HG03045 (cell line): ENCODE data around the gene APOBEC2.

Experiments
- ATAC-seq: cut with Tn5 transposase; IDR thresholded peaks from one replicate; pipeline ENCODE4 v1.9.1; 2021; ENCODE audit warnings: mild to moderate bottlenecking, moderate library complexity; ENCODE audit not compliant: unreplicated experiment

Gene APOBEC2

GRCh38 chr6:41037107-41037900, 15.7 kb upstream of the APOBEC2 start:
- no peak for ATAC-seq

- ATAC-seq: no peak
Measured at GRCh38 chr6:41038205-41038604, 14.8 kb upstream of the APOBEC2 start.

DNA sequence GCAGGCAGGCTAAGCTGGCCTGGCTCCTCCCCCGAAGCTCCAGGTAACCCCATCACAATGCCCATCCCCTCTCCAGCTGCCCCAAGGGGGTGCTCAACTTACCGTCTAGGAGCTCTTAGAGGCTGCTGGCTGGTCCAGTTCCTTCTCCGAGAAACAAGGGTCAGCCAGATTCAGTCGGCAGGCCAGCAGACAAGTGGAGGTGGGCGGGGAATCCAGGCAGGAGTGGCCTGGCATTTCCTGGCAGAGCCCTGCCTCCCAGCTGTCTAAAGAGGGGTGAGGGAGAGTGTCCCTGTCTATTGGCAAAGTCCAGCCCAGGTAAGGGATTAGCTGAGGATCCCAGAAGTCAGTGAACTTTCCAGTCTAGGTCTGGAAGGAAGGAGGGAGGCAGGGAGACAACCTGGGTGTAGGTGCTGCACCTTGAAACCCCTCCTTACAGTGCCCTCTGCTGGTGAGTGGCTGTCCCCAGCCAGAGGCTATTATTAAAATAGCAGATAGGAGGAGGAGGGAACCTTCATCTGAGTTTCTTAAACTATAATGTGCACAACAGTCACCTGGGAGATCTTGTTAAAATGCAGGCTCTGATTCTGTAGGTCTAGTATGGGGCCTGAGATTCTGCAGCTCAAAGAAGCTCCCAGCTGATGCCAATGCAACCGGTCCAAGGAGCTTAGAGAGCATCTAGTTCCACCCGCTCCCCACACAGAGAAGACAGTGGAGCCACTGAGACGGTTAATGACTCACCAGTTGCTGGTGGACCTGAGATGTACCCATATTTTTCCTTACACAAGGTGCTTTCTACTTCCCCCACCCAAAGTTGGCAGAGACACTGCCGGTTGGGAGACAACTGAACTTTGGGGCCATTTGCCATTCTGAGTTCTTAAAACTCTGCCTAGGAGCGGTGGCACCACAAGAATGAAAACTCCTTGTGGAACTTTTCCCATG, 13.7 kb upstream of the APOBEC2 start, which contains the start of gene UNC5CL:
UNC5CL (minus strand) TSS at position 162 of the 939 bp plus-strand sequence. CDS start 4,147 bp downstream, outside the sequence.
- ATAC-seq: no peak

DNA sequence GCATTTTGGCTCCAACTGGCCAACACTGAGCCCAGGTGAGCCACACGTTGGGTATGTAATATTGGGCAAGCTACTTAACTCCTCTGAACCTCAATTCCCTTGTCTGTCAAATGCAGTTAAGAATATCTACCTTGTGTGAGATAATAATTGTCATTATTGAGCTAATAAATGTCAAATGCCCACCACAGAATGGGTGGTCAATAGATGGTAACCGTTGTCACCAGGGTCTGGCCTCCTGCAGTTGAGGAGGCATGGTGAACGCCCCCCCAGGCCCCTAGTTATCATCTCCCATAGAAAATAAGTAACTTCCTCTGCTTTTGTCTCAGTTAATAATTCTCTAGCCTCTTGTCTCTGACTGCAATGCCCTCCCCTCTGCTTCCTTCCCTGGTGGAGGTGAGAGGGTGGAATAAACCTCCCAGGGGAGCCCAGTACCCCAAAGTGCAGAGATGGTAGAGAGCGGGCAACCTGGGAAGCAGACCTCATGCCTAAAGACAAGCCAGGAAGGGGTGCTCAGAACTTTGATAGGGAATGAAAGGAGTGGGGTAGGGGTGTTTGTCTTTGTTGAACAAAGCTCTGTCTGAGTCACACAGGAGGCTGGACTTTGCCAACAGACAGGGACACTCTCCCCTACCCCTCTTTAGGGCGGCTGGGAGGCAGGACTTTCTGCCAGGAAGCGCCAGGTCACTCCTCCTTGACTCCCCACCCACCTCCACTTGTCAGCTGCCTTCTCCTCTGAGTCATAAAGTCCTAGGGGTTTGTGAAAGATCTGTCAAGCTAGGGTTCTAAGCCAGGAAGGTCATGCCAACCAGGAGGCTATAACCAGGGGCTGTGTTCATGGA, 12.7 kb upstream of the APOBEC2 start:
- no peak for ATAC-seq

DNA sequence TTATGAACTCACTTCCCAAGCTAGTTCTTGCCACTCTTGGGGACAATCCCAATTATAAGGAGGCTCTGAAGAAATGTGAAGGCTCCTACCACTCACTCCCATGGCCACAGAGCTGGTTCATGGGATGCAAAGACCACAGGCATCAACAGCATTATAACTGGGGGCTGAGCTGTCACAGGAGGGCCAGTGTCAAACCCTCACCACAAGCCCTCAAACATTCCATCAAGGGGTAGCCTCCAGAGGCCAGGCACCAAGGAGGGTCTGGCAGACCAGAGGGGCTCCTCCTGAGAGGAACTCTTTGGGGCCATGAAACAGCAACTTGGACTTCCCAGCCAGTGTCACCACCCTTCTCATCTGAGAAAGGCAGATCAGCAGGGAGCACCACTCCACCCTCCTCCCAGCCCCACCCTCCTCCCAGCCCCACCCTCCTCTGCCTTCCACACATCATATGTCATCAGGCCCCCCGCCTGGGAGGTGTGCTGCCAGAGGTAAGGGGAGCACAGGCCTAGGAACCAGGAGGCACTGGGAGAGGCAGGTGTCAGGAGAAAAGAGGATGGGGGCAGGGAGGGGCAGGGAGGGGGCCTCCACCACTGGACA, 12.0 kb upstream of the APOBEC2 start:
- no peak for ATAC-seq

DNA sequence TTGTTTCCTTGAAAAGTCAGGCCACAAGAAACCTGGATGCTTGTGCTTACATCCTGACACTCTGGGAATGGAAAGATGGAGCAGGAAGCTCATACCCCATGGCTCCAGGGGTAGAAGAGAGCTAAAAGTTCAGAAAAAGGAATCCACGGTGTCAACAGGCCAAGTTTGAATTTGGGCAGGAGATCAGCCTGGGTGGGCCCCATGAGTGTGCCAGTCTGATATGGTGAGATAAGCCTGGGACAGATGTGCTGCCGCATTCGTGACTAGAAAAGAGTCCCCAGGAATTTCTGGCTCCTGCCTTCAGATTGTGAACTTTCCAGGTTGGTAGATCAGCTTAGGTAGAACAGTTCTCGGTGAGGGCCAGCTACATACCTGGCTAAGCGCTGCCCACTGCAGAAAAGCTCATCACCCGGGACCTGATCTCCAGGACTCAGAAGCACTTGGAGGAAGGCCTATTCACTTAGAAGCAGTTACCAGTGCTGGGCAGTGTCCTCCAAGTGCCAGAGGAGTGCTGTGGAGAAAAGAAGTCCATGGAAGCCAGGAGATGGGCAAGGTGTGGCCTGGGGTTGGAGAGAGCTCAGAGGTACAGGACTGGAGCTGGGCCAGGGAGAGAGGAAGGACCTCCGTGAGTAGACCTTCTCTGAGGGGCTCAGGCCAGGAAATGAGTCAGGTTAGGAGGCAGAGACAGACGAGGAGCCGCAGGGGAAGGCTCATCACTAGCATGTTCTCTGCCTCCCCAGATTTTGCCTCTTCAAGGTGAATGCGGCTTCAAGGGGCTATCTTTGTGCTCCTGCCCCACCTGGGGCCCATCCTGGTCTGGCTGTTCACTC, 10.6 kb upstream of the APOBEC2 start, which contains the start of gene TSPO2:
TSPO2 (plus strand) TSS at position 242 of the 830 bp plus-strand sequence; CDS start at position 761, 519 bp downstream.
- no peak for ATAC-seq

DNA sequence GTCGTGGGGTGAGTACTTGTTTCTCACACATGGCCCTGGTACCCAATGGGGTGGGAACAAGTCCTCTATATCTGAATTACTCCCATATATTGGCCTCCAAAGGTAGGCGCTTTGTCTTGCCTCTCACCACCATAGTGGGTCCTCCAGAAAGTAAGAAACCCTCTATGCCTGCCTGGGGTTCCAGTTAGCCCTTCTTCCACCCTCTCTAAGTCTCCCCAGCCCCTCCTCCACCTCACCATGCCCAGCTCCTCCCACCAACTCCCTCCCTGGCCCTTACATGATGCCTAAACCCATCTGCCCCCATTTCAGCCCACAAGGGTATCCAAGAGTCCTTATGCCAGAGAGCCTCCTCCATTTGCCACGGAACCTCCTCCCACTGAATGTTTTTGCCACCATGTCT, 9.9 kb upstream of the APOBEC2 start:
- no peak for ATAC-seq

DNA sequence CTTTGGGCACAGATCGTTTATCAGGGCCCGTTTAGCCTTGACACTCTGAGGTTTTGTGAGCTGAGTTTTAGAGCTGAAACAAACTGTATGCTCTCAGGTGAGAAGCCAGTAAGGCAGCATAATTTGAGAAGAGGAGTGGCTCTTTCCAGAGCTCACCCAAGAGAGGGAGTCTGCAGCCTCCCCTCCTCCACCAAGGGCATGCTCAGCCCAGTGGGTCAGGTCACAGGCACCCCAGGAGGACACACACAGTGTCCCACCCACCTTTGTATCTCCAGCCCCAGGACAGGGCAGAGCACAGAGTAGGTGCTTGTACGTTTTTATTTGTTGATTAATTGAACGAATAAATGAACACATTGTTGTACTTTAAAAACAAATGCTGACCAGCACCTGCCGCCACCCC, 7.3 kb upstream of the APOBEC2 start:
- ATAC-seq: no peak

- ATAC-seq: no peak
Measured at GRCh38 chr6:41046084-41046483, 6.9 kb upstream of the APOBEC2 start.

DNA sequence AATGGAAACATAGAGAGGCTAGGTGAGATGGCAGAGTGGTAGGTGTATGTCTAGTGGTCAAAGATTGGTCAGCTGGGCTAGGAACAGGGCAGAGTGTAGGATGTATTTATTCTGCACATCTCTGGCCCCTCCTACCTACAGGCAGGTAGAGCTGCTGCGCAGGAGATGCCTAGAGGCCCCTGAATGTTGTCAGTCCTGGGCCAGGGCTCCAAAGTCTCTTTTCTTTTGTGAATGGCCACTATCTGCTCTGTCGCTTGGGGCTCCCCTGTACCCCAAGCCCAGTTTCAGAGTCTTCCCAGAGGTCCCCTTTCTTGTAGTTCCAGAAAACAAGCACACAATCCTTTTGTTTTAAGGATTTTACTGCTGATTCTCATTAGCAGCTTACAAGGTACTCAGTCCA, 5.7 kb upstream of the APOBEC2 start:
- no peak for ATAC-seq

DNA sequence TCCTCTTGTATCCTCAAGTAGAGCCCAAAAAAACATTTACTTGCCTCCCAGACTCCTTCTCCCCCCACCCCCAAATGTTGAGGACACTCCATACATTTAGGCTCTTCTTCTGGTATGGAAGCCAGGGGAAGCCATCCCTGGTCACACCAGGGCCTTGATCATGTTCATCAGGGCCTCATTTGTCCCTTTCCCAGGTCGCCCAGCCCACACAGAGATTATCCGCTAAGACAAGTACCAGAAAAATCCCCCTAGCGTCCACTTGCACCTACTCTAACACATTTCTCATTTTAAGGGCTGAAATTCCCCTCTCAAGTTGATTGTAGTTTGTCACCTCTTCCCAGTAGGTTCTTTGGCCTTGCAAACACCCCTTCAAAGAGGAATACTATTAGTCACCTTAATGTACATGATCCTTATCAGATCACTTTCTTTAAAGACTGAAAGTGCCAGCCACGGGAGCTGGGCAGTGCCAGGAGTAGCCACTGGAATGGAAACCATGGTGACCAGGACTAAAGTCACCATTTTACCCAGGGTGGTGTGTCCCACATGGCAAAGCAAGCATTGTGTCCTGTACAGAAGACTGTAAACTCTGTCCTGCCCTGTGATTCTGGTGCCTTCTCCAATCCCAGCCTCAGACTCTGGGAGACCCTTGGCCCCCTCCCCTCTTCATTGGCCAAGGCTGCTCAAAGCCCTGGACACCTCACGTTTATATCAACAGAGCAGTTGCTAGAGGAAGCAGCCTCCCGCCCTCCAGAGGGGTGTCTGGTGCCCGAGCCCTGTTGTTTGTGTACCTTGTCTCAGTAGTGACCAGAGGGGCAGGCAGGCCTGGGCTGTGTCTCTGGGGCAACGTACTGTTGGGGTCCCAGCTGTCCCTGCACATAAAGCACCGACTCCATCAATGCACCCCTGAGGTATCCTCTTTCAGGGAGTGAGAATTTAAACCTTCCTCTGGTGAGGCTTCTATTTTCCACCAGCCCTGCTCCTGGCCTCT, 5.0 kb upstream of the APOBEC2 start:
- no peak for ATAC-seq

- ATAC-seq: no peak
Measured at GRCh38 chr6:41049521-41049920, 3.5 kb upstream of the APOBEC2 start.

DNA sequence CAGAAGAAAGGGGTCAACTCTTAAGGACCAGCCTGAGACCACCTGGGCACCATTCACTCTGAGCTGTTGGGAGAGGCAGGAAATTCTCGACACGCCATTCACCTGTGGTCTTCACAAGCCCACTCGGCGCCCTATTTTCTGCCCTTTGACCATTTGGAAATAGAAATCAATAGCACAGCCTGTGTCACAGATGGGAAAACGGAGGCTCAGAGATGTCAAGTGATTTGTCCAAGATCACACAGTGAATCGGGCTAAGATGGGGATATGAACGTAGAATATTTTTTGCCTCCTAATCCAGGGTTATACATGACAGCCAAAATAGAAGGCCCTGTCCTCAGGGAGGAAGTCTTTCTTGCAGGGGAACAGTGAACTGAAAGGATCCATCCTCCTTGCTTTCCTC, 3.0 kb upstream of the APOBEC2 start:
- no peak for ATAC-seq

GRCh38 chr6:41050536-41050935, 2.5 kb upstream of the APOBEC2 start:
- ATAC-seq: no peak

DNA sequence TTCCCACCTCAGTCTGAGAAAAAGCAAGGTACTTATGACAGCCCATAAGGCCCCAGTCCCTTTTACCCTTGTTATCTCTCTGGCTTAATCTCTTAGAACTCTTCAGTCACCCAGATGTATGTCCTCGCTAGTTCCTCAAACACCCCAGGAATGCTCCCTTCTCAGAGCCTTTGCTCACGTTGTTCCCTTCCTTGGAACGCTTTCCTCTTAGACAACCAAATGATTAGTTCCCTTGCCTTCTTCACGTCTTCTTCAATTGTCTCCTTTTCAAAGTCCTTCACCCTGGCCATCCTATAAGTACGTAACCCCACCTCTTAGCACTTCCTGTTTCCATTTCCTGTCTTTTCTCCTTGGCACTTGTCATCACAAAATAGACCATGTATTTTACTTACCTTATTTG, 1.1 kb upstream of the APOBEC2 start:
- no peak for ATAC-seq

- no peak for ATAC-seq
Measured at GRCh38 chr6:41054511-41054910, 1.5 kb downstream of the APOBEC2 start.

DNA sequence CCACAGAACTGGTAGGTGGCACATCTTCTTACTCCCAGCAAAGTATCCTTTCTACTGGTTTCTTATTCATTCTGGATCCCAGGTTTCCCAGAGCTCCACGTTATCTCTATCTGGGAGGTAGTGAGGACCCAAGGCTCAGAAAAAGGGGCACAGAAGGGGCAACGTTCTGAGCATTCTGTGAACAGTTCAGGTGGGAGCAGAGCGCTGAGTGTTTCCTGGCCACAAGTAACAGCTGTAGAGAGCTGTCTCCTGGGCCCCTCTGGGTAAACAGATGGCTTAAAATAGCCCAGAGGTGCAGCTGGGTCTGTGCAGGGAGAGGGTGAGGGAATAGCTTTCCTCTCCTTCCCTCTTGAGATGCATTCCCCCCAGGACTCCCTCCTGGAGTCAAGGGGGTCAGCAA, 2.1 kb downstream of the APOBEC2 start:
- ATAC-seq: no peak

- ATAC-seq: no peak
Measured at GRCh38 chr6:41056768-41057490, 3.9 kb downstream of the APOBEC2 start.
